ENCODE measurements around the gene TBC1D2B. TPM values are rescaled to one million over a fixed set of nuclear protein-coding genes. Genes with fewer than 3 reads are reported as not detected.

The TBC1D2B gene
- total RNA-seq, 1 experiment from 2014 or later: 18.3 TPM

GRCh38 chr15:78104566-78105475 lies 27.3 kb upstream of the TBC1D2B start:
- CTCF ChIA-PET: interaction anchor here (1.2 kb wide), 1 partner anchor 34 kb away, joined by 3 read pairs; no protein-coding TSS in a partner anchor
- TF ChIP-seq CDX4 (CRISPR knock-in tag; IDR thresholded peaks at IDR 0.05; ENCODE audit: borderline replicate concordance): no peak
- Mint-ChIP-seq H3K4me3 (no peak overlapping the region), H3K36me3 (peaks cover 9% of the 10 kb centered on the region; the same call in 1 of the 2 replicates), H3K4me1 (peaks cover 3% of the 10 kb centered on the region; the same call in 1 of the 2 replicates), H3K9me3 (no peaks in the 10 kb centered on the region), H3K27ac (no peak overlapping the region), H3K27me3 (ENCODE audit: low read depth) (no peaks in the 10 kb centered on the region)
- DNase-seq (ENCODE audit: low spot score): no peak
- POLR2A ChIA-PET: no interaction called here
- ATAC-seq: no peak

- H3K4me3 Mint-ChIP-seq: no peak overlapping the region
- no peaks in the 10 kb centered on the region for H3K9me3 Mint-ChIP-seq
- peaks cover 9% of the 10 kb centered on the region; the same call in 1 of the 2 replicates for H3K36me3 Mint-ChIP-seq
- POLR2A ChIA-PET: no interaction called here
- ATAC-seq (no peak), DNase-seq (ENCODE audit: low spot score) (no peak)
- no peaks in the 10 kb centered on the region; the same call in 1 of the 2 replicates for H3K27me3 Mint-ChIP-seq (ENCODE audit: low read depth)
- CTCF ChIA-PET: interaction anchor here (1.0 to 1.4 kb wide), 2 partner anchors 104 to 145 kb away, joined by 3 to 4 read pairs; no protein-coding TSS in a partner anchor
- H3K27ac Mint-ChIP-seq: no peak overlapping the region
- TF ChIP-seq ATF1 (CRISPR knock-in tag; IDR thresholded peaks at IDR 0.05) (no peak), SMAD3 (CRISPR knock-in tag; IDR thresholded peaks at IDR 0.05; ENCODE audit: borderline replicate concordance) (no peak), GABPB1 (CRISPR knock-in tag; IDR thresholded peaks at IDR 0.05) (no peak), SMAD4 (CRISPR knock-in tag; IDR thresholded peaks at IDR 0.05) (no peak)
- peaks cover 3% of the 10 kb centered on the region; the same call in 1 of the 2 replicates for H3K4me1 Mint-ChIP-seq
These were observed 26.6 kb upstream of the TBC1D2B start for GRCh38 chr15:78104119-78104479.

- ATAC-seq: no peak
- H3K9me3 Mint-ChIP-seq: no peaks in the 10 kb centered on the region
- H3K27ac Mint-ChIP-seq: no peak overlapping the region
- ChIA-PET POLR2A (no interaction called here), CTCF (interaction anchor here (1.0 to 1.4 kb wide), 2 partner anchors 103 to 144 kb away, joined by 3 to 4 read pairs; no protein-coding TSS in a partner anchor)
- H3K36me3 Mint-ChIP-seq: peaks cover 9% of the 10 kb centered on the region; the same call in 1 of the 2 replicates
- no peak overlapping the region for H3K4me3 Mint-ChIP-seq
- no peak for DNase-seq (ENCODE audit: low spot score)
- H3K27me3 Mint-ChIP-seq (ENCODE audit: low read depth): no peaks in the 10 kb centered on the region; the same call in 1 of the 2 replicates
- no peaks in the 10 kb centered on the region; the same call in 1 of the 2 replicates for H3K4me1 Mint-ChIP-seq
- TF ChIP-seq ZNF317 (CRISPR knock-in tag; IDR thresholded peaks at IDR 0.05; ENCODE audit: borderline replicate concordance, low read depth) (no peak), ZMAT4 (CRISPR knock-in tag; IDR thresholded peaks at IDR 0.05) (no peak), PREB (CRISPR knock-in tag; IDR thresholded peaks at IDR 0.05; ENCODE audit: borderline replicate concordance) (no peak), NR2C2 (CRISPR knock-in tag; IDR thresholded peaks at IDR 0.05) (no peak), STAT6 (CRISPR knock-in tag; conservative IDR thresholded peaks at IDR 0.05; ENCODE audit: low read depth) (no peak), ZNF396 (CRISPR knock-in tag; IDR thresholded peaks at IDR 0.05; ENCODE audit: borderline replicate concordance) (no peak), KAT7 (CRISPR knock-in tag; IDR thresholded peaks at IDR 0.05; ENCODE audit: borderline replicate concordance) (no peak), ZNF138 (CRISPR knock-in tag; conservative IDR thresholded peaks at IDR 0.05) (no peak), MYBL2 (CRISPR knock-in tag; IDR thresholded peaks at IDR 0.05) (no peak), OVOL2 (CRISPR knock-in tag; IDR thresholded peaks at IDR 0.05; ENCODE audit: borderline replicate concordance) (no peak), E2F1 (CRISPR knock-in tag; IDR thresholded peaks at IDR 0.05) (no peak), SOX15 (CRISPR knock-in tag; IDR thresholded peaks at IDR 0.05) (no peak), ATF6 (CRISPR knock-in tag; IDR thresholded peaks at IDR 0.05) (no peak)
These were observed 26.1 kb upstream of the TBC1D2B start for GRCh38 chr15:78103406-78104118.

Measured in WTC11 (cell line).